Muscle of back (tissue), 11 donors: ENCODE data around the gene MUTYH. TPM values are rescaled to one million over a fixed set of nuclear protein-coding genes. Genes with fewer than 3 reads are reported as not detected.
A peak's percentile ranks its signal among the peaks of the same experiment; 100 is the strongest.

Experiments
- DNase-seq, 3 donors: peaks; one replicate each; pipeline versions ENCODE4 v3.0.0 to v3.0.0-alpha.2; 2013
- polyA plus RNA-seq, 10 donors: library from polyadenylated mRNA; unstranded; fragments of 120-200 nt; gene quantifications; one replicate each; pipeline ENCODE4 v1.2.1, GENCODE V29; 2013; ENCODE audit not compliant: insufficient read length in 10 of 10

MUTYH gene
- polyA plus RNA-seq, 10 donors: 11.5 to 22.7 (median 15.7) TPM

DNA sequence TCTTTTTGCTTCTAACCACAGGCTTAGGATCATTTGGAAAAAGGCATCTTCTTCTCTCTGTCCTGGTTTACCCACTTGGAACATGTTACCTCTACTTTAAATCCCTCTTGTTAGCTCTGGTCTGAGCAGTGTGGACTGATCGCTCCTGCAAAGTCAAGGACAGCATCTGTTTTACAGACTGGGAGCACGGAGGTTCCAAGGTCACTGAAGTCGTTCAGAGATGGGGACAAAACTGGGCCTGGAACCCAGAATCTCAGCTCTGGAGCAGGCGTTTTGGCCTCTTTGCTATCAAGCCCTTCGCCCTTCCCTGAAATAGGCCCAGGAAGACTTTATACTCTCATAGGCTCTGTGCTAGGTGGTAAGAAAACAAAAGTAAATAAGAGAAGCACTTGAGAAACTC is 11.3 kb upstream of the MUTYH start:
- no peak for DNase-seq

DNA sequence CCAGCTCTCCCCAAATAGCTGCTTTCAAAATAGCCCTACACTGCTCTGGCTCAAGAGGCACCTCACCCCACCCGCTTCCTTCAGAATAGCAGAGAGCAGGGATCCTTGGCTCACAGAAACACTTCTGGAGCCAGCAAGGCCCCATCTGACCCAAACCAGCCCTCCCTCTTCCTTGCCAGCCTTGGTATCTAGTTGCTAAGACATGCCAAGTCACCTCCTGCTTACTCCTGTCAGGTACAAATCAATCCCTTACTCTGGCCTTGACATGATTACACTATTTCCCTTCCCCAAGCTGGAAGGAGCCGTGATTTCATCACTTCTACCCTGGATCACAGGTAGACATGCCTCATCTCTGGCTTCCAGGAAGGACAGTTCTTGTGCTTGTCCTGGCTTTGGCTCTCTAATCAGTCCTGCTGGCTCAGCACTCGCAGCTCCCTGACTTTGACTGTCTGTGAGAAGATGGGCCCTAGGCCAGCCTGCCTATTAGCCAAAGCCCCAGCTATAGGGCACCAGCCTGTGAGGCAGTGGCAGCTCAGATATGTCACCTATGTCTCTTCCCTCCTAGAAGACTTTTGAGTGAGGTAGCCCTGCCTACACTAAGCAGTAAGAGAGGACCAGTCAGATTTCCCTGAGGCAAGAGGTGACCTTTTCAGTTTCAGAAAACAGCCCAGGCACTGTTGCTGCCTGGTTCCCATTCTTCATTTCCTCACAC is 8.9 kb upstream of the MUTYH start:
- peak in 1 of 3 donors; percentile 16 for DNase-seq

DNA sequence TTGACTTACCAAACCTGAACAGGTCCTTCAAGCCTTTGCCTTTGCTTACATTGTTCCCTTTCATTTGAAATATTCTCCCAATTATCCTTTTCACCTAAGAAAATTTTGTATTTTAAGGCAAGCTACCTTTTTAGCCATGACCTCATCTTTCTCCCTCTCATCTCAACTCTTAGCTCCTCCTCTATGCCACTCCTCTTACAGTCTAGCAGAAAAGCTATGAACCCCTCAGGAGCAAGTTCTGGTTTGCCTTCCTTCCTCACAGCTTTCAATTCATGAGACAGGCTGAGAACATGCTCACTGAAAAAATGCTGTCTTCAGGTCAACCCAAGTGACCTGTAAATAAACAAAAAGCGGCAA is 8.3 kb upstream of the MUTYH start:
- DNase-seq: no peak

DNA sequence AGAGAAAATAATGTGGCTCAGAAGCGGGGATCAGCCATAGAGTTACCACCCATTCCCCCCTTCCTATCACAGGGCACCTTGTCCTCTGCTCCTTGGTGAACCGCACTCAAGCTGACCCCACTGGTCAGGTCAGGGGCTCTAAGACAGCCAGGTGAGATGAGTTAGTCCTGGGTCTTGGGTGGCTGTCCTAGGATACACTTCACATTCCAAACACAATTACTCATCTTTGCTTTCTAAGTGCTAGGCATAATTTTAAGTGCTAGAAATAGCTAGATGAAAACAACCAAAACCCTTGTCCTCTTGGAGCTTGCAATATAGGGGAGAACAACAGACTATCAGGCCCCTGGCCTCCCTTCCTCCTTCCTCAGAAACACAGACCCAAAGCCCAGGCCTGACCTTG is 7.8 kb upstream of the MUTYH start:
- no peak for DNase-seq

DNA sequence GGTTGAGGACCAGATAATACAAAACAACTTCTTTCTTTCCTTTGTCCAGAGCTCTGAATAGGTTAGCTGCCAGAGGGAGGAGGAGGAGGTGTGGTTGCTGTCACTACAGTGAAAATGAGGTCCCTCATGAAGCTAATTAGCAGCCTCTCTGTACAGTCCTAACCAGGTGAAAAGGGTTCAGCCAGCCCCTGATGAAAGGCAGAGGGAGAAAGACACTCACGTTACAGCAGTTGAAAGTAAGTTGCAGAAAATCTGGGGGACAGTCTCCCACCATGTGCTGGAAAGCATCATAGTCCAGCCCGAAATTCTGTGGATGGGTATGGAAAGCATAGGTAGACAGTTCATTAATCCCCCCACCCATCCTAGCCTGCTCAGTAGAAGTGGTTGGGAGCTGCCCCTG is 6.2 kb upstream of the MUTYH start:
- DNase-seq: no peak

DNA sequence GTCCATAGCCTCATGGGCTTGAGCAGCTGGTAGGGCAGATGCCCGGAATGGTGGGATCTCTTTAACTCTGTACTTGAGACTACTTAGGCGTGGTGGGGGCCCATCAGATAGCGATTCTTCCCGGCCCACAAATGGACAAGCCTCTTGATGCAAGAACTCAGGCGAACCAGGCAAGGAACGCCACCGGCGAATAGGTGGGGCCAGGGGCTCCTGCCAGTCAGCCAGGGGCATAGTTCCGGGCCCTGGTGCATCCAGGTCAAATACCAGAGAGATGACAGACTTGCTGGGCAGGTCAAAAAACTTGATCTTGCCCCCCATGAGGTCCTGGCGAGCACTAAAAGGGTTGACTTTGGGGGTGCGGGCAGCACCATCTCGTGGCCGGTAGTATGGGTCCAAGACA is 4.8 kb upstream of the MUTYH start:
- DNase-seq: no peak

DNA sequence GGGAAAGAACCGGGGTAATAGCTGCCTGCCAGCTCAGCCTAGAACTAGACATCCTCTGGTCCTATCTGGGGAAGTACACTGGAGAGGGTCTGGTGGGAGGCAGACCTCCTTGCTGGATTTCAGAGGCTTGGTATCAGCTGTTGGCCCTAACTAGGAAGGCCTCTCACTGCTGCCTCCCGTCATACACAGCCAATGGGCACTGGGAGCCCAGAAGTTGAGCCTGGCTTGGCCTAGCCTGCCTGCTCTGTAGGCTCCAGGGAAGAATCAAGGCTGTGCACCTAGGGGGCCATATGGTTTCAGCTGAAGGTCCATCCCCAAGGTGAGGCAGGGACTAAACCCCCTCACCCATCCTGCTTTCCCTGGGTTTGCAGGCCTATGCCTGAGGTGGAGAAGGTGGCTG is 4.3 kb upstream of the MUTYH start:
- DNase-seq: no peak

DNA sequence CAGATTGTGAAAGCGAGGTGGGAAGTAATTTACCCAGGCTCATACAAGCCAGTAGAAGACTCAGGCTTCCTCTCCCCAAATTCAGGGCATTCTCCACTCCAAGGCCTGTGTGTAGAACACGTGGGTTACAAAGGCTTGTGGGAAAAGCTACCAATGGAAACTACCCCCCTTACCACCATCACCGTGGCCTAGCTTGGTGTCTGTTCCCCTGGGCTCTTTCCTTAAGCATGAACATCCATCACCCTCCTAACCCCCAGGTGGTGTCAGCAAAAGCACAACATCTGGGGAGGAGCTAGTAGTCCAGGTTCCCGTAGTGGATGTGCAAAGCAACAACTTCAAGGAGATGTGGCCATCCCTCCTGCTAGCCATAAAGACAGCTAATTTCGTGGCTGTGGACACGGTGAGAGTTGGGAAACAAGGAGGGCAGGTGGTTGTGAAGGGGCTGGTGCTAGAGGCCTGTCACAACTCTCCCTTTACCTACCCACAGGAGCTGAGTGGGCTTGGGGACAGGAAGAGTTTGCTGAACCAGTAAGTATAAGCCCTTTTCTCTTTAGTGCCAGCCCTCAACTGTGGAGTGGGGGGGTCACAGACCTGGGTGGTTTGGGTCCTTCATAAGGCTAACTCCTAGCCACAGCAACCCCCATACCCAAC is 701 bp upstream of the MUTYH start:
- DNase-seq: peak in 1 of 3 donors; percentile 26

DNA sequence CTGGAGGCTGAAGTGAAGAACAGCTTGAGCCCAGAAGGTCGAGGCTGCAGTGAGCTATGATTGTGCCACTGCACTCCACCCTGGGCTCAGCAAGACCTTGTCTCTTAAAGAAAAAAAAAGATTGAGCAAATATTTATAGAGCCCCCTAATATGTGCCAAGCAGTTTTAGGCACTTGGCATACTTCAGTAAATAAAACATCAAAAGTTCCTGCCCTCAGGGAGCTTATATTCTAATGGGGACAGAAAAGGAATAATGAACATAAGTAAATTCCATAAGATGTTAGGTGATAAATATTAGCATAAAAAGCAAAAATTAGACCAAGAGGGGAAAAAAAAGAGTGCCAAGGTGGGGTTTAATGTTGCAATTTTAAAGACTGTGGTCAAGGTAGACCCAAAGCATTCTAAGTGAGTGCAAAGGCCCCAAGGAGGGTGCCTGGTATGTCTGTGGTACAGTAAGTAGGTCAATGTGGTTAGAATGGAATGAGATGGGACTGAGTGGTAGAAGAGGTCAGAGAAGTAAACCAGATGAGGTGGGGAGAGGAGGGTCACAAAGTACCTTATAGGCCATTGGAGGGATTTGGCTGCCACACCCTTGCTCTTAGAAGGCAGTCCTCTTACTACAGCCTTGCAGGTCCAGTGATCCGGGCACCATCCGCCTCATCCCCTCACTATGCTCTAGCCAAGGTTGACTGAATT is 2.5 kb downstream of the MUTYH start:
- DNase-seq: no peak

DNA sequence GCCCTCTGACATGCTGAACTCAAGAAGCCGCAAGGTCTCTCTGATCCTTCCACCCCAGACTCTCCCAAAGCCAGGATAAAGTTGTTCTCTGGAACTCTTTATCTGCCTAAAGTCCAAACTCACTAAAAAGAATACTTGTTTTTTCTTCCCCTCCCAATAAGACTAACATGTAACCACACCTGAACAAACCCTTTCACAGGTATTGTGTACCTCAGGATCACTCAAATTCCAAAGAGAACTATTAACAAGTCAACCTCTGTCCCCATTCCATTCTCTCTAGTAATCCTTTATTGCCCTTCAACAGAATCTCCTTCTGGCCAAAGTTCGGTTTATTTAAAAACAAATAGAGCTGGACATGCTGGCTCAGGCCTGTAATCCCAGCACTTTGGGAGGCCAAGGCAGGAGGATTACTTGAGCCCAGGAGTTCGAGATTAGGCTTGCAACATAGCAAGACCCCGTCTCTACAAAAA is 4.3 kb downstream of the MUTYH start:
- DNase-seq: no peak

DNA sequence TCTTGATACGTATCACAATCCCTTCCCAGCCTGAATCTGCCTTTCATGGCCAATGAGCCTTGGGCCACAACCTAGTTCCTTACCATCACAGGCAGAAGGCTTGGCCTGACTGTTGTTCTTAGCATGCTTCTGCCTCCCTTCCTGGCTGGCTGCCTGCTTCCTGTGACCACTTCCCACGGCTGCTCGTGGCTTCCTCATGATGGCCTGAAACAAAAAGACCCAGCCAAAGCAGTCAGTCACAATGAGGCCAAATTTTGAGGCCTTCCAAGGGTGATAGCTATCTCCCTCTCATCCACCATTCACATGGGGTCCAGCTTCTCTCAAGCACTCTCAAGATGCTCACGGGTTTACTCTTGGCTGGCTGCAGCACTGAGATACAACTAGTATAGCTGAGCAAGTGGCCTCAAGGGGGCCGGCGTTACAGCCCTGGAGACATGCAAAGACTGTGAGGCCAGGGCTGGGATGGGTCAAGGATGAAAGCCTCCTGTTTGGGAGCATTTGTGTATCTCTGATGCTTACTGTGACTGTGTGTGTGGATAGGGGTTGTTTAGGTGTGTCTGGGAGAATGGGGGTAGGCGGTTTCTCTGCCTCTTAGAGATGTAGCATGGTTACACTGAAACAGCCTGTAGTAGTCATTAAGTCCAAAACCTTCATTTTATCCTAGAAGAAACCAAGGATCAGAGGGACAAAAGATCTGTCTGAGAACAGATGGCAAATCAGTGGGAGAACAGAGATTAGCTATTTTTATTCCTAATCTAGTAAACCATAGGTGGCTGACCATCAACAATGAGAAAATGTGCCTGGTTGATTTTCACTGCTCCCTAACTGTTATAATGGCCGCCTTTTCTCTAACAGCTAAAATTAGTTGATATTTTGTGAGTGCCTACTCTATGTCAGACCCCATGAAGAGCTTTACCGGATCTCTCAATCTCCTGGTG is 5.7 kb downstream of the MUTYH start:
- peak in 2 of 3 donors; percentile 16 to 43 for DNase-seq

DNA sequence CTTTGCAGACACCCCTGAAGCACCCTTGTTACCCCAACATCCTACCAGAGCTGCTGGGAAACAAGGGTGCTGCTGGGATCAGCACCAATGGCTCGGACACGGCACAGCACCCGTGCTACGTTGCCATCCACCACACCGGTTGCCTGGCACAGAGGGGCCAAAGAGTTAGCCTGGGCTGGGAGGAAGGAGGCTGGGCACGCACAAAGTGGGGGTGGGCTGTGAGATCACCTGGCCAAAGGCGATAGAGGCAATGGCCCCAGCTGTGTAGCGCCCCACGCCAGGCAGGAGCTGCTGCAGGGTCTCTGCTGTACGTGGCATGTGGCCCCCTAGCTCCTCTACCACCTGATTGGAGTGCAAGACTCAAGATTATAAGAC is 7.9 kb downstream of the MUTYH start:
- DNase-seq: no peak

DNA sequence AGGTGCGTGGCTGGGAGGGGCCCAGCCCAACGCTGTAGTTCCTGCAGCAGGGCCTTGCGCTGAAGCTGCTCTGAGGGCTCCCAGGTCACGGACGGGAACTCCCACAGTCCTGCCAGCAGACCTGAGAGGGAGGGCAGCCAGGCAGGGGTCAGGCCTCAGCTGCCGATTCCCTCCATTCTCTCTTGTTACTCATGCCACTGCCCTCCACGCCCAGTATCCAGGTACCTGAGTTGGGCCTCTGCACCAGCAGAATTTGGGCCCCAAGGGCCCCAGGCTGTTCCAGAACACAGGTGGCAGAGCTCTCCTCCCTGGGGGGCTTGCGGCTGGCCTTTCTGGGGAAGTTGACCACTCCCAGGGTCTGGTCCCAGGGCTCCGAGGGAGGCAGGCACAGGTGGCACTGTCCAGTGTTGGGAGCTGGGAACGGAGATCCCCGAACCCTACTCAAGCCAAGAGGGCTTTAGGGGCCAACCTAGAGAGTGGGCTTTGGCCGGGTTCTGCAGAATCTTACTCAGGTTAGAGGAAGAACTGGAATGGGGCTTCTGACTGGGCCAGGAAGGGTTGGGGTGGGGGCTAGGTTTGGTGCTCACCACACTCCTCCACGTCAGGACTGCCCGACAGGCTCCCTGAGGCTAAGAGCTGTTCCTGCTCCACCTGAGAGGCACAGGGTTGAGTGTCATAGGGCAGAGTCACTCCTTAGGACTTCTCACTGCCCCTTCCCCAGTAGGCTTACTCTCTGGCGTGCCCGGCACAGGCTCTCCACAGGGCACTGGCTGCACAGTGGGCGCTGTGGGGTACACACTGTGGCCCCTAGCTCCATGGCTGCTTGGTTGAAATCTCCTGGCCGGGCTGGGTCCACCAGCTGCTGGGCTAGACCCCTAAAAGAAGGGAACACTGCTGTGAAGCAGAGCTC is 8.5 kb downstream of the MUTYH start:
- no peak for DNase-seq

DNA sequence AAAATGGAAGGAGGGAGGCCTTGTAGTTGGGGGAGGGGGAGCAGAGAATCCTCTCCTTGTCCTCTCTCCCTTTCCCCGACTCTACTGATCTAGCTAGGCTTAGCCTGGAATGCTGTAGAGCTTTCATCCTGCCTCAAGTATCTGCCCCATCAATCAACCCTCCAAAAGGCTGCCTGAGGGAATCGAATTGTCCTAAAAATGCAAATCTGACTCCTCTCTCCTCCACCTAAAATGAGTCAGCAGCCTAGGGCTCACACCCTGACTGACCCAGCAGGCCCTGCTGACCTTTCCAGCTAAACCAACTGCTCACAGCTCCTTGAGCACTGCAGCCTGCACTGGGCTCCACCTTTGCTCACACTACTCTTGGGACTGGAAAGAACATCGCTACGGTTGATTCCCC is 10.8 kb downstream of the MUTYH start:
- DNase-seq: no peak

DNA sequence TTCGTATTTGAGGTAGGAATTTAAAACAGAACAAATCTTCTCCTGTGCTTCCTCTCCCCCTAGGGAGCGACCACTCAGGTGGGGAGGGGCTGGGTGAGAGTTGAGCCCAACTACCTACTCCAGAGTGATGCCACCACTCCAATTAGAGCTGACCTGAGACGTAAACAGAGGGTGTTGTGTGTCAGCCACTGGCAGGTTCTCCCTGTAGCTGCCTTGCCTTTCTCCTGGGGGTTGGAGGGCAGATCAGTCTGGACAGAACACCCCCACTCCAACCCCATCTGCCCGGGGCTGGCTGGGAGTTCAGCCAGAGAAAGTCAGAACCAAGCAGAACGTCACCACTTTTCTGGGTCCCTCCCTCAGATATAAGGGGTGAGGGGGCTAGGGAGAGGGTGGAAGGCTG is 11.6 kb downstream of the MUTYH start:
- no peak for DNase-seq

DNA sequence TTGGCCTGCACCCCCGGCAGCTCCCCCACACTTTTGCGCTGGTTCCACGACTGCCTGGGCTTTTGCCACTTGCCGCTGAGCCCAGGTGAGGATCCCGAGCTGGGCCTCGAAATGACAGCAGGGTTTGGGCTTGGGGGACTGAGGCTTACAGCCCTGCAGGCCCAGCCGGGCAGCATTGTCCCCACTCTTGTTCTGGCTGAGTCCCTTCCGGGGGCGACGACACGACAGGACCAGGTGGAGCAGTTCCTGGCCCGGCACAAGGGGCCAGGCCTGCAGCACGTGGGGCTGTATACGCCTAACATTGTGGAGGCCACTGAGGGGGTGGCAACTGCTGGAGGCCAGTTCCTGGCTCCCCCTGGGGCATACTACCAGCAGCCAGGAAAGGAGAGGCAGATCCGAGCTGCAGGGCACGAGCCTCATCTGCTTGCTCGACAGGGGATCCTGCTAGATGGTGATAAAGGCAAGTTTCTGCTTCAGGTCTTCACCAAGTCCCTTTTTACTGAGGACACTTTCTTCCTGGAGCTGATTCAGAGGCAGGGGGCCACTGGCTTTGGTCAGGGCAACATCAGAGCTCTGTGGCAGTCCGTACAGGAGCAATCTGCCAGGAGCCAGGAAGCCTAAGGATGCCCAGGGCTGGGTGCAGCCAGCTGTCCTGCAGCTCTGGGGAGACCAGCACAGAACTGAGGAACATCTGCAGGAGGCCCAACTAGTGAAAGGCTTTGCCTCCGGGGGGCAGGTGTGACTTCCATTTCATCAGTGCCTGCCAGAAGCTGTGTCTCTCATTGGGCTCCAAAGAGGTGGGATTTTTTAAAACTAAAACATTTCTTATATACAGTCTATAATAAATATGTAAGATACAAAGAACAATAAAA is 12.4 kb downstream of the MUTYH start:
- DNase-seq: no peak

DNA sequence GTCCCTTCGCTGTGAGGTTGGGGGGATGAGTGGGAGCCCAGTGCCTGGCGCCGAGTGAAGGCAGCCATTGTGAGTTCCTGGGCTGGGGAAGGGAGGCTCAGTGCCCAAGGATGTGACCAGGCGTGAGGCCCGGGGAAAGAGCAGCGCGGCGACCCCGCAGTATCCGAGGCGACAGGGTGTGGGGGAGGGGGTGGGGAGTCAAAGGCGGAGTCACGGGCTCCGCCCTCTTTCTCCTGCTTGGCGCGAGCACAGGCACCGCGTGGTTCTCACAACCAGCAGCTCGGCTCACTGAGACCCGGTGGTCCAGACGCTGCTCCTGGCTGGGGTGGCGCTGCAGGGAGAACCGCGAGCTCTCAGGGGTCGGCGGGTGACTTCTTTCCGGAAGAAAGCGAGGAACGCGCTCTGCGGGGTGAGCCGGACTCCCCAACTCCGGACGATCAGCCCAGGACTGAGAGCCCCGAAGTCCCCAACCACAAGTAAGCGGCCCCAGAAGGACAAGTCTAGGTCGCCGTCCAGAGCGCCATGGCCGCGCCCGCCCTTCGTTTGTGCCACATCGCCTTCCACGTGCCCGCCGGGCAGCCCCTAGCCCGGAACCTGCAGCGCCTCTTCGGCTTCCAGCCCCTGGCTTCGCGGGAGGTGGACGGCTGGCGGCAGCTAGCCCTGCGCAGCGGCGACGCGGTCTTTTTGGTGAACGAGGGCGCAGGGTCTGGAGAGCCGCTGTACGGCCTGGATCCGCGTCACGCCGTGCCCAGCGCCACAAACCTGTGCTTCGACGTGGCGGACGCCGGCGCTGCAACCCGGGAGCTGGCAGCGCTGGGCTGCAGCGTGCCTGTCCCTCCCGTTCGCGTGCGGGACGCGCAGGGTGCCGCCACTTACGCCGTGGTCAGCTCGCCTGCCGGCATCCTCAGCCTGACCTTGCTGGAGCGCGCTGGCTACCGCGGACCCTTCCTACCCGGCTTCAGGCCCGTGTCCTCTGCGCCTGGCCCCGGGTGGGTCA is 13.3 kb downstream of the MUTYH start, which contains the start of gene HPDL:
TSS of gene HPDL (plus strand) at position 269 of the 997 bp plus-strand sequence. CDS start at position 523, 254 bp downstream.
- DNase-seq: peak; percentile 46 to 90 (median 81)

DNA sequence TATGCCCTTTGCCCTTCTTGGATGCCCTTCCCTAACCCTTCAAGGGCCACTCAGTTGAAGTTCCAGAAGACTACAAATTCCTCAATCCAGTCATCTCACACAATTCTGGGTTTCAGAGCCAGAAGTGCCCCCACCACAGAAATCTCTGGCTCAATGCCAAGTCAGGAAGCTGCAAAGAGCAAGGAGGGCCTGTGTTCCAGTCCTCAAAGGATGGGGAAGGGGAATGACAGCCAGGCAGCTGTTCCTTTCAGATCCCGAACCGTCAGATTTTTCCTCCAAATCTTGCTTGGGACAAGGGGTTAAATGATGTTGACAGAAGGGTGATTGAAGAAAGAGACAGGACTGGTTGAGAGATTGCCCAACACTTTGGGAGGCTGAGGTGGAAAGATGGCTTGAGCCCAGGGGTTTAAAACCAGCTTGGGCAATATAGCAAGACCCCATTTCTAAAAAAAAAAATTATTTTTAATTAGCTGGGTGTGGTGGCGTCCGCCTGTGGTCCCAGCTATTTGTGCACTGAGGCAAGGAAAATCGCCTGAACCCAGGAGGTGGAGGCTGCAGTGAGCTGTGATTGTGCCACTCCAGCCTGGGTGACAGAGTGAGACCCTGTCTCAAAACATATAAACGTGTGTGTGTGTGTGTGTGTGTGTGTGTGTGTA is 14.3 kb downstream of the MUTYH start:
- peak in 2 of 3 donors; percentile 7 to 27 for DNase-seq
